ENCODE data around the gene ITFG2. TPM values are rescaled to one million over a fixed set of nuclear protein-coding genes. Genes with fewer than 3 reads are reported as not detected.
A peak's percentile ranks its signal among the peaks of the same experiment; 100 is the strongest.

The ITFG2 gene
- total and polyA plus RNA-seq, 7 donors = 11.6 to 31.9 (median 25.2) TPM

DNA sequence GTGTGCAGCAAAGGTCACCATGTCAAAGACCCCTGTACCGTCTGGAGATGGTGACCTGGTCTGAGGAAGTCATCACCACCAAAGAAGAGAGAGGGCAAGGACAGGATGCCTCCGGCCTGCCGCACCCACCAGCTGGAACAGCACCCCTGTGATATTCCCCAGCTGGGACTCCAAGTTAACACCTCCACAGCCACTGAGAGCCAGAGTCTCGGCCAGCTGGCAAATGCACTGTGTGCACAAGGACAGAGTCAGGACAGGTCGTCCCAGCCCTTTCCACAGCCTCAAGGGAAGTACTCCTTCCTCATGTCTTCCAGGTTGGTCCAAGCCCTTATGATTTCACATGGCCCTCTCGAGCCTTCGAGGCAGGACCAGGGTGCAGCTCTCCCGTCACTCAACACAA, 37.0 kb upstream of the ITFG2 start:
- no peak for DNase-seq
- no peak overlapping the region for H3K27ac ChIP-seq
- 86 to 87% methylated on average over 8 of the region's 8 CpGs for whole genome bisulfite sequencing, 2 donors
- no peak overlapping the region for H3K4me3 ChIP-seq
- peaks cover 0 to 4% (median 0%) of the 10 kb centered on the region in 3 donors for H3K27me3 ChIP-seq
- no peak for TF ChIP-seq POLR2A (IDR thresholded peaks at IDR 0.05)
- no peaks in the 10 kb centered on the region for H3K4me1 ChIP-seq
- H3K9me3 ChIP-seq = no peaks in the 10 kb centered on the region
- intact Hi-C loops (cut with DNase I) = no loop called here
- H3K36me3 ChIP-seq = no peaks in the 10 kb centered on the region

GRCh38 chr12:2776129-2776806, 36.2 kb upstream of the ITFG2 start:
- no peaks in the 10 kb centered on the region for H3K4me1 ChIP-seq
- H3K27me3 ChIP-seq = peaks cover 0 to 4% (median 0%) of the 10 kb centered on the region in 3 donors
- no peaks in the 10 kb centered on the region for H3K36me3 ChIP-seq
- intact Hi-C loops (cut with DNase I) = no loop called here
- no peak overlapping the region for H3K4me3 ChIP-seq
- no peaks in the 10 kb centered on the region for H3K9me3 ChIP-seq
- DNase-seq = no peak
- no peak for TF ChIP-seq POLR2A (IDR thresholded peaks at IDR 0.05)
- no peak for TF ChIP-seq POLR2AphosphoS5 (IDR thresholded peaks at IDR 0.05)
- no peak for TF ChIP-seq CTCF (IDR thresholded peaks at IDR 0.05)
- no peak for TF ChIP-seq EP300 (IDR thresholded peaks at IDR 0.05)
- H3K27ac ChIP-seq = no peak overlapping the region
- WGBS, 2 donors = 89% methylated on average over 20 of the region's 20 CpGs

DNA sequence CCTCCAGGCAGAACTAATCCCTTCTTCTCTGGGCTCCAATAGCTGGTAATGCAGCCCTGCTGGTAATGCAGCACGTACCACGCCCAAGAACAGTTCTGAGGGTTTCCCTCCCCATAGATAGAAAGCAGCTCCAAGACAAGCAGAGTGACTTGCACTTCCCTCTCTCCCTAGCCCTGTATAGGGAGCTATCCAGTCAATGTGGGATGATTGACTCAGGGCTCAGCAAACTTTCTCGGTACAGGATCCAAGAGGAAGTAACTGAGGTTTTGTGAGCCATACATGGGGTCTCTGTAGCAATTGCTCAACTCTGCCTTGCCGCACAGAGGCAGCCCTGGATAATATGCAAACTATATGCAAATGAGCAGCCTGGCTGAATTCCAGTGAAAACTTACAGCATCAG, 33.2 kb upstream of the ITFG2 start:
- DNase-seq = no peak
- 14 to 52% methylated on average over 4 of the region's 4 CpGs for whole genome bisulfite sequencing, 2 donors

GRCh38 chr12:2783936-2784600, 28.4 kb upstream of the ITFG2 start:
- Histone ChIP-seq H3K27me3 (peaks cover 0 to 6% (median 0%) of the 10 kb centered on the region in 3 donors), H3K9me3 (no peaks in the 10 kb centered on the region), H3K36me3 (no peaks in the 10 kb centered on the region), H3K4me3 (peak overlapping the region in 3 of 4 donors; percentile 24 to 34 (median 25)), H3K4me1 (peaks cover 0 to 11% (median 10%) of the 10 kb centered on the region in 4 donors), H3K27ac (no peak overlapping the region)
- TF ChIP-seq EP300 (IDR thresholded peaks at IDR 0.05) = no peak
- TF ChIP-seq POLR2AphosphoS5 (IDR thresholded peaks at IDR 0.05) = no peak
- TF ChIP-seq POLR2A (IDR thresholded peaks at IDR 0.05) = no peak
- TF ChIP-seq CTCF (IDR thresholded peaks at IDR 0.05) = peak; percentile 59 to 89 (median 81)
- 7 to 14% methylated on average over 25 of the region's 25 CpGs for WGBS, 2 donors
- intact Hi-C loops (cut with DNase I) = loop anchor here (5.0 kb wide), 1 partner anchor 102 kb away; no protein-coding TSS in a partner anchor
- DNase-seq = peak; percentile 79

More for the DNA sequence above, 33.2 kb upstream of the ITFG2 start:
- Histone ChIP-seq H3K4me1 (peaks cover 0 to 10% (median 9%) of the 10 kb centered on the region in 4 donors), H3K27me3 (peaks cover 0 to 6% (median 0%) of the 10 kb centered on the region in 3 donors), H3K27ac (no peak overlapping the region), H3K9me3 (no peaks in the 10 kb centered on the region), H3K4me3 (no peak overlapping the region), H3K36me3 (no peaks in the 10 kb centered on the region)
- TF ChIP-seq EP300 (IDR thresholded peaks at IDR 0.05) = no peak
- TF ChIP-seq CTCF (IDR thresholded peaks at IDR 0.05) = no peak
- intact Hi-C loops (cut with DNase I) = no loop called here

DNA sequence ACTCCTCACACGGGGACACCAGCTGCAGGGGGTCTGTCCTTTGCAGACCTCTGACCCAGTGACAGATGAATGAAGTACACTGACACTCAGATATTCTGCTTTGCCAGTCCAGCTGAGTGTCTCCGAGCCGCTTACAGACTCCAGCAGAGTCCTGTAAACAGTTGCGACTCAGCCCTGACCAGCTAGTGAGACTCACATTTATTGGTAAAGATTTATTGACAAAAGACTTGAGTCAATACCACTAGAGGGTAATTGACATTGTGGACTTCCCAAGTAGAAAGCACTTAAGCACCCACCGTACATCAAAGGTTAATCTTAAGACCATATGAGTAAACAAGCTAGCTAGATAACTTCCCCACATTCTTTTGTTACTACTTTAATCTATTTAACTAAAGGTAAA, 27.5 kb upstream of the ITFG2 start:
- H3K36me3 ChIP-seq = no peaks in the 10 kb centered on the region
- H3K4me1 ChIP-seq = peaks cover 0 to 11% (median 10%) of the 10 kb centered on the region in 4 donors
- no peak overlapping the region for H3K4me3 ChIP-seq
- H3K9me3 ChIP-seq = no peaks in the 10 kb centered on the region
- intact Hi-C loops (cut with DNase I) = no loop called here
- no peak overlapping the region for H3K27ac ChIP-seq
- H3K27me3 ChIP-seq = peaks cover 0 to 6% (median 0%) of the 10 kb centered on the region in 3 donors
- no peak for DNase-seq
- 13 to 59% methylated on average over 5 of the region's 5 CpGs for WGBS, 2 donors
- no peak for TF ChIP-seq POLR2A (IDR thresholded peaks at IDR 0.05)
- TF ChIP-seq EP300 (IDR thresholded peaks at IDR 0.05) = no peak
- no peak for TF ChIP-seq CTCF (IDR thresholded peaks at IDR 0.05)
- no peak for TF ChIP-seq POLR2AphosphoS5 (IDR thresholded peaks at IDR 0.05)
